Subcutaneous abdominal adipose tissue (tissue), 5 donors: ENCODE measurements around the gene GCNT2.
"Not testable (repeated sequence)": the region's sequence is repeated elsewhere in the genome, so short reads cannot be mapped to it uniquely, and the experiment has no call there.

Experiments
- H3K27ac ChIP-seq: one replicate; pipeline ENCODE4 v1.7.0; 2013; ENCODE audit warnings: low read depth, mild to moderate bottlenecking, inconsistent platforms, low read length, moderate library complexity
- H3K27me3 ChIP-seq, 5 donors: one replicate each; pipeline ENCODE4 v1.7.0; 2013; ENCODE audit warnings: low read length in 5 of 5, inconsistent platforms in 1 of 5; ENCODE audit not compliant: control insufficient read depth in 5 of 5, insufficient read depth in 4 of 5
- H3K36me3 ChIP-seq, 5 donors: one replicate each; pipeline ENCODE4 v1.7.0; 2013; ENCODE audit warnings: low read length in 5 of 5; ENCODE audit not compliant: control insufficient read depth in 5 of 5, insufficient read depth in 5 of 5
- H3K4me1 ChIP-seq, 5 donors: one replicate each; pipeline ENCODE4 v1.7.0; 2013; ENCODE audit warnings: low read length in 5 of 5, mild to moderate bottlenecking in 3 of 5, moderate library complexity in 1 of 5; ENCODE audit not compliant: control insufficient read depth in 5 of 5, insufficient read depth in 5 of 5
- H3K4me3 ChIP-seq, 5 donors: one replicate each; pipeline ENCODE4 v1.7.0; 2013; ENCODE audit warnings: low read length in 5 of 5, low read depth in 1 of 5
- H3K9ac ChIP-seq, 5 donors: one replicate each; pipeline ENCODE4 v1.7.0; 2013; ENCODE audit warnings: low read length in 5 of 5, mild to moderate bottlenecking in 4 of 5, moderate library complexity in 3 of 5
- H3K9me3 ChIP-seq, 5 donors: one replicate each; pipeline ENCODE4 v1.7.0; 2013; ENCODE audit warnings: low read length in 5 of 5; ENCODE audit not compliant: control insufficient read depth in 5 of 5
- donor health status: healthy.
- donor health status: healthy.
- donor health status: healthy.
- donor health status: healthy.
- donor health status: healthy.

The GCNT2 gene

GRCh38 chr6:10513544-10513943 lies 7.6 kb upstream of the GCNT2 start:
- peaks cover 0 to 7% (median 0%) of the 10 kb centered on the region in 5 donors for H3K4me1 ChIP-seq
- no peaks in the 10 kb centered on the region for H3K27me3 ChIP-seq
- no peak overlapping the region for H3K4me3 ChIP-seq
- H3K9me3 ChIP-seq, result no peaks in the 10 kb centered on the region
- no peaks in the 10 kb centered on the region for H3K36me3 ChIP-seq
- no peak overlapping the region for H3K9ac ChIP-seq
- no peak overlapping the region for H3K27ac ChIP-seq

- Histone ChIP-seq H3K4me3 (no peak overlapping the region), H3K36me3 (no peaks in the 10 kb centered on the region), H3K27ac (no peak overlapping the region), H3K9ac (no peak overlapping the region), H3K4me1 (peaks cover 0 to 14% (median 0%) of the 10 kb centered on the region in 5 donors), H3K27me3 (no peaks in the 10 kb centered on the region), H3K9me3 (no peaks in the 10 kb centered on the region)
These were observed 6.9 kb upstream of the GCNT2 start for GRCh38 chr6:10514049-10514780.

- no peak overlapping the region for H3K27ac ChIP-seq
- no peaks in the 10 kb centered on the region for H3K27me3 ChIP-seq
- H3K9me3 ChIP-seq, result no peaks in the 10 kb centered on the region
- no peaks in the 10 kb centered on the region for H3K36me3 ChIP-seq
- no peak overlapping the region for H3K9ac ChIP-seq
- H3K4me1 ChIP-seq, result peaks cover 0 to 20% (median 8%) of the 10 kb centered on the region in 5 donors
- no peak overlapping the region for H3K4me3 ChIP-seq
These were observed 4.2 kb upstream of the GCNT2 start for GRCh38 chr6:10516953-10517352.

- Histone ChIP-seq H3K9ac (no peak overlapping the region), H3K36me3 (no peaks in the 10 kb centered on the region), H3K27ac (no peak overlapping the region), H3K4me1 (peaks cover 0 to 20% (median 8%) of the 10 kb centered on the region in 5 donors), H3K9me3 (no peaks in the 10 kb centered on the region), H3K27me3 (no peaks in the 10 kb centered on the region), H3K4me3 (no peak overlapping the region)
These were observed 2.4 kb upstream of the GCNT2 start for GRCh38 chr6:10518557-10519407.

GRCh38 chr6:10519408-10519697 lies 1.8 kb upstream of the GCNT2 start:
- not testable (repeated sequence) for H3K4me3 ChIP-seq, H3K27ac ChIP-seq, H3K9ac ChIP-seq, H3K9me3 ChIP-seq, H3K27me3 ChIP-seq, H3K36me3 ChIP-seq
- H3K4me1 ChIP-seq, result peaks cover 0 to 20% (median 8%) of the 10 kb centered on the region in 5 donors

- Histone ChIP-seq H3K36me3 (no peaks in the 10 kb centered on the region), H3K27ac (no peak overlapping the region), H3K4me3 (no peak overlapping the region), H3K27me3 (no peaks in the 10 kb centered on the region), H3K4me1 (peaks cover 0 to 20% (median 8%) of the 10 kb centered on the region in 5 donors), H3K9ac (peak overlapping the region in 2 of 5 donors; percentile 32 to 63), H3K9me3 (no peaks in the 10 kb centered on the region)
These were observed 683 bp upstream of the GCNT2 start for GRCh38 chr6:10520468-10520867.

- no peak overlapping the region for H3K4me3 ChIP-seq
- H3K27ac ChIP-seq, result no peak overlapping the region
- H3K4me1 ChIP-seq, result peaks cover 0 to 20% (median 8%) of the 10 kb centered on the region in 5 donors
- no peaks in the 10 kb centered on the region for H3K27me3 ChIP-seq
- H3K9ac ChIP-seq, result no peak overlapping the region
- no peaks in the 10 kb centered on the region for H3K36me3 ChIP-seq
- no peaks in the 10 kb centered on the region for H3K9me3 ChIP-seq
These were observed 1.9 kb downstream of the GCNT2 start for GRCh38 chr6:10522929-10523573.

- Histone ChIP-seq H3K4me1 (peaks cover 0 to 13% (median 2%) of the 10 kb centered on the region in 5 donors), H3K27me3 (no peaks in the 10 kb centered on the region), H3K27ac (no peak overlapping the region), H3K36me3 (no peaks in the 10 kb centered on the region), H3K4me3 (no peak overlapping the region), H3K9me3 (no peaks in the 10 kb centered on the region), H3K9ac (no peak overlapping the region)
These were observed 5.0 kb downstream of the GCNT2 start for GRCh38 chr6:10526156-10526555.

- peaks cover 0 to 13% (median 0%) of the 10 kb centered on the region in 5 donors for H3K4me1 ChIP-seq
- no peak overlapping the region for H3K27ac ChIP-seq
- H3K36me3 ChIP-seq, result no peaks in the 10 kb centered on the region
- peak overlapping the region in 3 of 5 donors; percentile 22 to 55 (median 53) for H3K9ac ChIP-seq
- peak overlapping the region; percentile 20 to 67 (median 56) for H3K4me3 ChIP-seq
- no peaks in the 10 kb centered on the region for H3K9me3 ChIP-seq
- no peaks in the 10 kb centered on the region for H3K27me3 ChIP-seq
These were observed 7.2 kb downstream of the GCNT2 start for GRCh38 chr6:10528158-10528981.
